Upper lobe of left lung (tissue), 6 donors: ENCODE data around the gene PLA2G2C. TPM values are rescaled to one million over a fixed set of nuclear protein-coding genes. Genes with fewer than 3 reads are reported as not detected.

Source experiments
- ATAC-seq, 2 donors: fragments of 200-7000 bp; cut with Tn5 transposase; one replicate each; pipeline ENCODE4 v1.9.1; 2022; ENCODE audit warnings: mild to moderate bottlenecking in 2 of 2, moderate library complexity in 2 of 2; ENCODE audit not compliant: low FRiP score in 2 of 2
- DNase-seq, 2 donors: peaks; one replicate each; pipeline ENCODE4 v3.0.0-alpha.2; 2019 to 2020
- H3K27ac ChIP-seq, 4 donors: fragments of 200-600 bp; sonication (generic); one replicate each; pipeline ENCODE4 v1.5.1; 2016 to 2019
- H3K27me3 ChIP-seq, 4 donors: fragments of 200-600 bp; sonication (generic); one replicate each; pipeline ENCODE4 v1.5.1; 2017 to 2019
- H3K36me3 ChIP-seq, 4 donors: fragments of 200-600 bp; sonication (generic); one replicate each; pipeline ENCODE4 v1.5.1; 2016 to 2019
- H3K4me1 ChIP-seq, 4 donors: fragments of 200-600 bp; sonication (generic); one replicate each; pipeline ENCODE4 v1.5.1; 2018 to 2019
- H3K4me3 ChIP-seq, 4 donors: fragments of 200-600 bp; sonication (generic); one replicate each; pipeline ENCODE4 v1.5.1; 2017 to 2019; ENCODE audit warnings: mild to moderate bottlenecking in 2 of 4, moderate library complexity in 1 of 4
- H3K9me3 ChIP-seq, 4 donors: fragments of 200-600 bp; sonication (generic); one replicate each; pipeline ENCODE4 v1.5.1; 2018 to 2019
- CTCF ChIP-seq, 6 experiments: fragments of 450-650 bp in 4 of 6; fragments of 200-600 bp in 2 of 6; sonication (generic) in 2 of 6; IDR thresholded peaks; one replicate each; pipeline ENCODE4 v1.5.1; 2016 to 2019; ENCODE audit warnings: antibody characterized with exemption in 6 of 6
- EP300 ChIP-seq, 4 donors: sonication (generic); formaldehyde crosslinking; IDR thresholded peaks; one replicate each; pipeline ENCODE4 v1.5.1; 2017; ENCODE audit warnings: antibody characterized with exemption in 4 of 4, control low read depth in 2 of 4
- POLR2A ChIP-seq, 4 donors: fragments of 450-650 bp; IDR thresholded peaks; one replicate each; pipeline ENCODE4 v1.5.1; 2016 to 2017; ENCODE audit warnings: antibody characterized with exemption in 4 of 4, mild to moderate bottlenecking in 2 of 4
- POLR2AphosphoS5 ChIP-seq, 2 donors: sonication (generic); formaldehyde crosslinking; IDR thresholded peaks; one replicate each; pipeline ENCODE4 v1.5.1; 2017; ENCODE audit warnings: antibody characterized with exemption in 2 of 2
- WGBS, 2 donors: methylation state at CpG; one replicate each; pipeline ENCODE4 v1.1.5; 2017 to 2018; 5-methylcytosine and 5-hydroxymethylcytosine counted together
- total RNA-seq, 6 donors: library from RNA; depleted of rRNA in 4 of 6; stranded (reverse); fragments of >200 nt in 4 of 6; gene quantifications; one replicate each; pipeline versions ENCODE4 v1.1.0 to v1.2.1, GENCODE V29; 2016 to 2021
- donor health status: DM: no; HTN: no; CAD: no; lungs with moderate emphysema.
- donor health status: DM: no; HTN: yes; CAD: no; lungs with severe emphysema.

The PLA2G2C gene
- total RNA-seq, 6 donors from 2014 or later, result 0.30 TPM; not detected in 5

- WGBS, 2 donors, result 74 to 82% methylated on average over 6 of the region's 6 CpGs
- DNase-seq, result no peak
- Histone ChIP-seq H3K9me3 (no peaks in the 10 kb centered on the region), H3K4me1 (peaks cover 4 to 13% (median 8%) of the 10 kb centered on the region in 4 donors), H3K27ac (no peak overlapping the region), H3K27me3 (no peaks in the 10 kb centered on the region), H3K4me3 (no peak overlapping the region), H3K36me3 (no peaks in the 10 kb centered on the region)
- no peak for TF ChIP-seq EP300 (IDR thresholded peaks at IDR 0.05)
- TF ChIP-seq CTCF (IDR thresholded peaks at IDR 0.05), result no peak
- TF ChIP-seq POLR2AphosphoS5 (IDR thresholded peaks at IDR 0.05), result no peak
- no peak for TF ChIP-seq POLR2A (IDR thresholded peaks at IDR 0.05)
- no peak for ATAC-seq
Observed at GRCh38 chr1:20215716-20216115, 29.4 kb upstream of the PLA2G2C start.

GRCh38 chr1:20212685-20213331 lies 26.5 kb upstream of the PLA2G2C start:
- Histone ChIP-seq H3K4me3 (no peak overlapping the region), H3K9me3 (no peaks in the 10 kb centered on the region), H3K27ac (no peak overlapping the region), H3K36me3 (no peaks in the 10 kb centered on the region), H3K27me3 (no peaks in the 10 kb centered on the region), H3K4me1 (peaks cover 4 to 13% (median 8%) of the 10 kb centered on the region in 4 donors)
- TF ChIP-seq CTCF (IDR thresholded peaks at IDR 0.05) (peak in 5 of 6 experiments; percentile 3 to 79 (median 37)), EP300 (IDR thresholded peaks at IDR 0.05) (no peak)
- peak; percentile 62 to 79 for ATAC-seq
- WGBS, 2 donors, result 4 to 7% methylated on average over 18 to 21 of the region's 21 CpGs
- peak; percentile 68 to 90 for DNase-seq

GRCh38 chr1:20212085-20212684 lies 25.9 kb upstream of the PLA2G2C start:
- Histone ChIP-seq H3K4me3 (no peak overlapping the region), H3K36me3 (no peaks in the 10 kb centered on the region), H3K4me1 (peaks cover 4 to 13% (median 8%) of the 10 kb centered on the region in 4 donors), H3K27me3 (no peaks in the 10 kb centered on the region), H3K27ac (no peak overlapping the region), H3K9me3 (no peaks in the 10 kb centered on the region)
- ATAC-seq (no peak), DNase-seq (no peak)
- 61 to 71% methylated on average over 11 of the region's 11 CpGs for WGBS, 2 donors
- TF ChIP-seq CTCF (IDR thresholded peaks at IDR 0.05) (no peak), EP300 (IDR thresholded peaks at IDR 0.05) (no peak), POLR2AphosphoS5 (IDR thresholded peaks at IDR 0.05) (no peak), POLR2A (IDR thresholded peaks at IDR 0.05) (no peak)

- peaks cover 4 to 13% (median 8%) of the 10 kb centered on the region in 4 donors for H3K4me1 ChIP-seq
- H3K9me3 ChIP-seq, result no peaks in the 10 kb centered on the region
- DNase-seq (no peak), ATAC-seq (peak in 1 of 2 donors; percentile 65)
- TF ChIP-seq POLR2AphosphoS5 (IDR thresholded peaks at IDR 0.05), result no peak
- no peak for TF ChIP-seq POLR2A (IDR thresholded peaks at IDR 0.05)
- TF ChIP-seq CTCF (IDR thresholded peaks at IDR 0.05), result no peak
- no peak for TF ChIP-seq EP300 (IDR thresholded peaks at IDR 0.05)
- no peak overlapping the region for H3K27ac ChIP-seq
- H3K4me3 ChIP-seq, result no peak overlapping the region
- 51 to 55% methylated on average over 4 of the region's 4 CpGs for WGBS, 2 donors
- H3K36me3 ChIP-seq, result no peaks in the 10 kb centered on the region
- no peaks in the 10 kb centered on the region for H3K27me3 ChIP-seq
Observed at GRCh38 chr1:20211511-20211931, 25.2 kb upstream of the PLA2G2C start.
